ENCODE results near the gene FIP1L1.
"Not testable (repeated sequence)": the region's sequence is repeated elsewhere in the genome, so short reads cannot be mapped to it uniquely, and the experiment has no call there.

Gene FIP1L1

DNA sequence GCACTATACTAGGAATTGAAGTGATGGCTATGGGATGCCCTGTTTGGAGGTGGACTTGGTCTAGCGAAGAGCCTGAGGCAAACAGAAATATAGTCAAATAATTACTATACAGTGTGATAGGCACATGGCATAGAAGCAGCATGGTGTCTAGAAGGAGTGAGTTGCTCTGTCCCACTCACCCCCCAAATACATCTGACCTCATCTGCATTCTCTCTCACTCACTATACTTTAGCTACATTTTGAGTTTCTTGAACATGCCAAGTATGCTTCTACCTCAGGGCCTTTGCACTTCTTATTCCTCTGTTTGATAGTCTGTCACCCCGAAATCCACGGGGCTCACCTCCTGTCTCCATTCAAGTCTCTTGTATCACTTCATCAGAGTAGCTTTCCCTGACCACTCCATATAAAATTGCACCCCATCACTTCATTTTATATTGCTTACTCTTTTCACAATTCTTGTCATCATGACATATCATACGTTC is 2.6 kb upstream of the FIP1L1 start:
- no peak for DNase-seq (ENCODE audit: low read depth in 3 of 3, low spot score in 1 of 3)

DNA sequence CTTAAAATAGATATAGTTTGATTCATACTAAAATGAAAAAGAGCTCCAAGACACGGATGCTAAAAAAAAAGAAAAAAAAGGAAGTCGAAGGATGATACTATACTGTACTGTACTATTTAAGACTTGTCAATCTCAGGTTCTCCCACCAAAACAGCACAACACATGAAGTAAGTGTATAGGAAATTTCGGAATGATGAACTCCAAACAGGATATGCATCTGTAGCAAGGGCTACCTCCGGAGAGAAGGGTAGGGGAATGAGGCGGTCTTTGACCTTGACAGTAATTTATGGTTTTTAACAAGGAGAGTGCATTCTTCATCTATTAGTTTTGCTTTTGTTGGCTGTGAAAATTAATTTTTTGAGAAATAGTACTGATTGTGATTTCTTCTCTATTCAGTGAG is 541 bp upstream of the FIP1L1 start:
- DNase-seq (ENCODE audit: low read depth in 3 of 3, low spot score in 1 of 3): no peak

DNA sequence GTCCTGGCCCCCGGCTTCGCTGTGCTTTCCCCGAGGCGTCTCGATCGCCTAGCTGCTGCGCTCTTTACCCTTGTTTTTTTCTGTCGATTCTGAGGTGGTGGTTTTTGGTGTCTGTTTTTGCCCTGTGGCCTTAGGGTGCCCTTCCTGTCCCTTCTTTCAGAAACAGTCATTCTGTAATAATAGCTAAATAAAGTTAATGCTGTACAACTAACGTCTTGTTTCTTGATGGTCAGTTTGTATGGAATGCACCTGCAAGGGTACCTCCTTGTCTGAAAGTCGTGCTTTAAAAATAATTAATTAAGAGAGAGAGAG is 686 bp downstream of the FIP1L1 start:
- DNase-seq (ENCODE audit: low read depth in 3 of 3, low spot score in 1 of 3): no peak

DNA sequence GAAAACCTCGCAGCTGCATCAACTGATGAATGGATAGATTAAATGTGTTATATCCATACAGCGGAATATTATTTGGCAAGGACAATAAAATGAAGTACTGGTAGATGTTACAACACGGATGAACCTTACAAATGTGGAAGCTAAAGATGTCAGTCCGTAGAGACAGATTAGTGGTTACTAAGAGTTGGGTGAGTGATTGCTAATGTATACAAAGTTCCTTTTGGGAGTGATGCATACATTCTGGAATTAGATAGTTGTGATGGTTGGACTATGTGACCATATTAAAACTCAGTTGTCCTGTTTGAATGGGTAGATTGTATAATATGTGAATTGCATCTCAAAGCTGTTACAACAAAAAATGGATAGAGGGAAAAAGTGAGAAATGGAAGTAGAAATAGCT is 2.8 kb downstream of the FIP1L1 start:
- DNase-seq (ENCODE audit: low read depth in 3 of 3, low spot score in 1 of 3): no peak

DNA sequence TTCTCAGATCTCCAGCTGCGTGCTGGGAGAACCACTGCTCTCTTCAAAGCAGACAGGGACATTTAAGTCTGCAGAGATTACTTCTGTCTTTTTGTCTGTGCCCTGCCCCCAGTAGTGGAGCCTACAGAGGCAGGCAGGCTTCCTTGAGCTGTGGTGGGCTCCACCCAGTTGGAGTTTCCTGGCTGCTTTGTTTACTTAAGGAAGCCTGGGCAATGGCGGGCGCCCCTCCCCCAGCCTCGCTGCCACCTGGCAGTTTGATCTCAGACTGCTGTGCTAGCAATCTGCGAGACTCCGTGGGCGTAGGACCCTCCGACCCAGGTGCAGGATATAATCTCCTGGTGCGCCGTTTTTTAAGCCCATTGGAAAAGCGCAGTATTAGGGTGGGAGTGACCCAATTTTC is 32.0 kb downstream of the FIP1L1 start:
- DNase-seq (ENCODE audit: low read depth in 3 of 3, low spot score in 1 of 3): not testable (repeated sequence)

DNA sequence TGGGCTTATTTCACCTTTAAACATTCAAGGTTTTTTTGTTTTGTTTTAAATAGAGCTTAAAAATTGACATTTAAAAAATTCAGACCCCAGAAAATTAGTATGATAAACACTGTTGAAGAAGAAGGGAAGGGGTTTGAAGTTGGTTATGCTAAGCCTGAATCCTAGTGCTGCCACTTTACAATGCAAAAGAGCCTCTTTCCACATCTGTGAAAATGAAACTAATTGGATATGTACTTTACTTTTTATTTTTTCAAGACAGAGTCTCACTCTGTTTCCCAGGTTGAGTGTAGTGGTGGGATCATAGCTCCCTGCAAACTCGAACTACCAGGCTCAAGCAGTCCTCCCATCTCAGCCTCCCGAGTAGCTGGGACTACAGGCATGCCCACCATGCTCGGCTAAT is 41.8 kb downstream of the FIP1L1 start:
- DNase-seq (ENCODE audit: low read depth in 3 of 3, low spot score in 1 of 3): no peak

DNA sequence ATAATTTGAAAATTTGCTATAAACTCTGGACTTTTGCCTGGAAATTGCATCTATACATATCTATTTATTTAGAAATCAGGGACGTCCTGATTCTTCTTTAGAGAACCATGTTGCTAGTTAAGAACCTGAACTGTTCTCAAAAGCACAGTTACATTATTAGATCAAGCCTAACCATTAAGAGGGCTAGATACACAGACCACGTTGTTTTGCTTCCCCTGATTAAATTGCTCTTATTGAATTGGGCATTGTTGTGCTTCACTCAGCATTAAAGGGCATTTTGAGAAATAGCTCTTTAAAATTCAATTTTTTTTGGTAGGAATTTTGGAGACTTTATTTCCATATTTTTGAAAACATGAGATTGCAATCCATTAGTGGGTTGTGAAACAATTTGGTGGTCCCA is 44.4 kb downstream of the FIP1L1 start:
- no peak for DNase-seq (ENCODE audit: low read depth in 3 of 3, low spot score in 1 of 3)

DNA sequence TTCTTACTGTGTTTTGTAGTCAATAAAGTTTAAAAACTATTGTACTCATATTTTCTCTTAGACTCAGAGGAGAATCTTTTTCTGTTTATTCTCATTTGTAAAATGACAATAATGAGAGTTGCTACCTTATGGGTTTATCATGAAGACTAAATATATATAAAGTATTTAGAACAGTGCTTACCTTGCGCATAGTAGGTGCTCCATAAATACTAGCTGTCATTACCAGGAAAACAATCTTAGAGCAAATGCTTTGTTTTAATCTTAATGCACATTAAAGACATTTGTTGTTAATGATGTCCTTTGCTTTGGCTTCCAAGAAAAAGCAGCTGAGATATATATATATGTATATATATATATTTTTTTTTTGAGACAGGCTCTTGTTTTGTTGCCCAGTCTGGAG is 44.9 kb downstream of the FIP1L1 start:
- no peak for DNase-seq (ENCODE audit: low read depth in 3 of 3, low spot score in 1 of 3)

DNA sequence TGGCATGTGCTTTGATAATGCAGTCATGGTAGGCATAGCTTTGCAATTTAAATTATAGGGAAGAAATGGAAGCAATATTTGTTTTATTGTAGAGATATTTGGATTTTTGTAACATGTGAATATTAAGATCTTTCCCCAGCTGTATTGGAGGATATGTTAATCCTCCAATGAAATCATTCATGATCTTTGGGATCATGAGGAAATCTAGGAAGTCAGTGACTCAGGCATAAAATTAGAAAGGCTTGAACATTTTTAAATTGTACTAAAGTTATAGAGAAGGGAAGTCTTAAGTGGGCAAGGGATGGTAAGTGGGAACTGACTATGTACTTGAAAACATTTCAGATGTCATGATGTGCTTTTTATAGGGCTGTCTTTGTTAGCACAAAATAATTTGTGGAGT is 46.8 kb downstream of the FIP1L1 start:
- no peak for DNase-seq (ENCODE audit: low read depth in 3 of 3, low spot score in 1 of 3)

DNA sequence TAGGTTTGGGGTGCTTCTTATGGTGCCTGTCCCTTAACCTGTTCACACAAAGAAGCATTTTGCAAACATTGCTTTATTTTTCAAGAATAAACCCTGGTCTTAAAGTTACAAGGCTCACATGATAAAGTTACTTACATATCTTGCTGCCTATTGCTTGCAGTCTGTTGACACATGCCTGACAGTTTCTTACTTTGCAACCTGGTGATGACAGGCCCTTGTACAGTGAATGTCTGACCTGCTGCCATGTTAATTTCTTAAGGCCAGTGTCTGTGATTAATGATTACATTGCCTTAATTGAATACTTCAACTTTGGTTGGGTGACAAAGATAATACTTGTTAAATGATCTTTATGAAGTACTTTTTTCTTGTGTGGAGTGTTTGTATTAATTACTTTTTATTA is 49.9 kb downstream of the FIP1L1 start:
- no peak for DNase-seq (ENCODE audit: low read depth in 3 of 3, low spot score in 1 of 3)

DNA sequence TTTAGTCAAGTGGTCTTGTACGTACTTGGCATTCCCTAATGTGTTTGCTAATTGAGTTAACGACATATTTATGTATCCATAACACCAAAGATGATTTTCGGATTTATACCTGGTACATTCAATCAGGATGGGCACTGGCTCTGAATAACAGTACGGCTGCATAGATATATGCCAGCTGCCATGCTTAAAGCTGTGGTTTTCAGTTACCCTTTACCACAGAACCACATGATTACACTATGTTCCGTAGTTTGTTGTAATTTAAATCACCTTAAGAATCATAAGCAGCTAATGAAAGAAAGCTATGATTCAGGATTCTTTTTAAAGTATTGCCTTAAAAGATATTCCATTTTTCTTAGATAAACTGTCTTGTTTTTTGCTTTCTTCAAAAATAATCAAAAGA is 53.6 kb downstream of the FIP1L1 start:
- DNase-seq (ENCODE audit: low read depth in 3 of 3, low spot score in 1 of 3): no peak

DNA sequence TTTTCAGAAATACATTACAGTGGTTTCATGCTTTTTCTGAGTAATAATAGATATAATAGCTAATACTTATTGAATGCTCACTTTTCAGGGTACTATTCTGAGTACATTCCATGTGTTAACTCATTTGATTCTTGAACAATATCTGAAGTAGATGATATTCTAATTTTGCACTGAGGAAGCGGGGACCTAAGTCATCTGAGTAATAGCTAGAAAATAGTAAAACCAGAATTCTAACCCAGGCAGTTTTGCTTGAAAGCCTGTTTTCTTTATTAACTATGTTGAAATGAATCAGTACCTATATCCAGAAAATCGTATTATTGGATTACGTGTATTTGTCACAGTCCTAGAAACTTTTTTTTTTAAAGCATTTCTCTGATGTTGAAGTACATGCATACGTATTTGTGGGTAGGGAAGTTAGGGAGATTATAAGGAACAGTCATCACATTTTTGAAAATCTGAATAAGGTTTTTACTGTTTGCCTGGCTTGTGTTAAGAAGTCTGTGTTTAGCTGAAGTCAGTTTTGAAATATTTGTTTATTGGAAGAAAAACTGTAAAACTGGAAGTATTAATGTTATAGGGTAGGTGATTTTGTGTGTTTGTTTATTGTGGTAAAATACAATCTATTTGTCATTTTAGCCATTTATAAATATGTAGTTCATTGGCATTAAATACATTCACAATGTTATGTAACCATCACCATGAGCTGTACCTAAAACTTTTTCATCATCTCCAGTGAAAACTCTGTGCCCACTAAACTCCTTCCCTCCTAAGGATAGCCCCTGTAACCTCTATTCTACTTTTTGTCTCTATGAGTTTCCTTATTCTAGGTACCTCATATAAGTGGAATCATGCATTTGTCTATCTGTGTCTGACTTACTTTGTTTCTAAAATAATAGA is 55.3 kb downstream of the FIP1L1 start:
- DNase-seq (ENCODE audit: low read depth in 3 of 3, low spot score in 1 of 3): no peak

DNA sequence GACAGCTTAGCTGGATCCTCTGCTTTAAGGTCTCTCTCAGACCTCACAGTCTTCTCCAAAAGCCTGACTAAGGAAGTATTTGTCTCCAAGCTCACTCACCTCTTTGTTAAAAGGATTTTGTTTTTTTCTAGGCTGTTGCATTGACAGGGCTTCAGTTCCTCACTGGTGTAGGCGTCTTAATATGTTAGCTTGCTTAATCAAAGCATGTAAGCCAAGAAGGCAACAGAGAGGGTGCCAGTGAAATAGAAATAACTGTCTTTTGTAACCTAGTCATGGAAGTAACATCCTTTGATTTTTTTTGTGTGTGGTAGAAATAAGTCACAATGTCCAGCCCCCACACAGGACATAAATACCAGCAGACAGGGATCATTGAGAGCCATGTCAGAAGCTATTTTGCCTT is 58.8 kb downstream of the FIP1L1 start:
- DNase-seq (ENCODE audit: low read depth in 3 of 3, low spot score in 1 of 3): no peak

DNA sequence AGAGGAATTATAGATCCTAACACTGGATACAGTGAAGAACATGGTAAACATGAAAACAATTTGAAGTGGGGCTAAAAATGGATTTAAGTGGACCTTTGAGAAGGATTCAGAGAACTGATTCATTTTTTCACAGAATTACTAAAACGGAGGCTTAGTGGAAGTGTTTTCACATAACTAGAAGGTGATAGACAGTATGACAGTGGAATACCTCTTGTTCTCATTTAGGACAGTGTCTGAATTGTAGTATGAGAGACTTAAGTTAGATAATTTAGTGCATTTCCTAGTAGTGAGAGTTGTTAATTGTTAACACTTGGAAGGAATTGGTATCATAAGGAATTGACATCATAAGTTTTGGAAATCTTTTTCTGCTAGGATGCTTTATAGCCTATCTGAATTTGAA is 64.1 kb downstream of the FIP1L1 start:
- DNase-seq (ENCODE audit: low read depth in 3 of 3, low spot score in 1 of 3): no peak

DNA sequence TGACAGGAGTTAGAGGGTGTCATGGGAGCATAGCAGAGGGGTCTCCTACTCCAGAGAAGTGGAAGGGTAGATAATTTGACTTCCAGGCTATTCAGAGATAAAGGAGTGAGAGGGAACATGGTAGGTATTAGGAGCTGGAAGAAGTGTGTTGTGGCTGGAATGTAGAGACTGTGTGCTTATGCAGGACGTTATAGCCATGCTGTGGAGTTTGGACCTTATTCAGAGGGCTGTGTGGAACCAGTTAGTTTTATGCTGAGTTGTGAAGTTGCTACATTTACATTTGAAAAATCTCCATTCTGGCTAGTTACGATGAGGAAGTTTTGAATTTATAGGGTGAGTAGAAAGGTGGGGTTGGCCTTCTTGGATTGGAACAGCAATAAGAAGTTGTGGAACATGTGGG is 67.5 kb downstream of the FIP1L1 start:
- DNase-seq (ENCODE audit: low read depth in 3 of 3, low spot score in 1 of 3): no peak

DNA sequence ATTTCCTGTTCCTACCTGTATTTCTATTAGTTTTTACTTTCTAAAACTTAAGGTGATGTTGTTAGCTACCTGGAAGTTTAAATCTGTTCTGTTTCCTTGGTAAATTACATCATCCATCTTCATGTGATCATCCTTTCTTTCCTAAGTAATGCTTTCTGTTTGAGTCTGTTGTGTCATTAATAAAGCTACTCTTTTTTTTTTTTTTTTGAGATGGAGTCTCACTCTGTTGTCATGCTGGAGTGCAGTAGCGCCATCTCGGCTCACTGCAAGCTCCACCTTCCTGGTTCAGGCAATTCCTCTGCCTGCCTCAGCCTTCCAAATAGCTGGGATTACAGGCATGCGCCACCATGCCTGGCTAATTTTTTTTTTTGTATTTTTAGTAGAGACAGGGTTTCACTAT is 73.3 kb downstream of the FIP1L1 start:
- no peak for DNase-seq (ENCODE audit: low read depth in 3 of 3, low spot score in 1 of 3)

DNA sequence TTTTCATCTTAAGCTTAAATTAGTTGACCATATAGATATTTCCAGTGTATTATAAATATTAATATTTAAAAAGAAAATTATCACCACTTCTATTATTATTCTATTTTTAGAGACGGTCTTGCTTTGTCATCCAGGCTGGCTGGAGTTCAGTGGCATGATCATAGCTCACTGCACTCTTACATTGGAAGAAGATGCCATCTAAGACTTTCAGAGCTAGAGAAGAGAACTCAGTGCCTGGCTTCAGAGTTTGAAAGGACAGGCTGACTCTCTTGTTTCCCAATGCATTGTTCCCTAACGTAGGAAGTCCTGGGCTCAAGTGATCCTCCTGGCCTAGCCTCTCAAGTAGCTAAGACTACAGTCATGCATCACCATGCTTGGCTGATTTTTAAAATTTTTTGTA is 75.9 kb downstream of the FIP1L1 start:
- no peak for DNase-seq (ENCODE audit: low read depth in 3 of 3, low spot score in 1 of 3)

DNA sequence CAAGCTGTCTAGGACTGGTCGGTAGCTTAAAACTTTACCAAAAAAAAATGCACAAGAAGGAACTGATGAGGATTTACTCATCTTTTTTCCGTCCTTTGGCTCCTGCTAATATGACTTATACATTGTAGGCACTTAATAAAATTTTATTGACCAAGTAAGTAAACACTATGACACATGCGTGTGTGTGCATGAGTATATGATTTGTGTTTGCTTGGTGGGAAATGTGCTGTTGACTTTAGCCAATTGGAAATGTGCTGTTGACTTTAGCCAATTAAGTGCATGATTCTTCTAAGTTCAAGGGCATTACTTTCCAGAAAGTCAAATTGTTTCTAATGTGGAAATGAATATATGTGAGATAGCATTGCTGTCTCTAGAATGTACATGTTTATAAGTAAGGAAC is 78.3 kb downstream of the FIP1L1 start:
- no peak for DNase-seq (ENCODE audit: low read depth in 3 of 3, low spot score in 1 of 3)

DNA sequence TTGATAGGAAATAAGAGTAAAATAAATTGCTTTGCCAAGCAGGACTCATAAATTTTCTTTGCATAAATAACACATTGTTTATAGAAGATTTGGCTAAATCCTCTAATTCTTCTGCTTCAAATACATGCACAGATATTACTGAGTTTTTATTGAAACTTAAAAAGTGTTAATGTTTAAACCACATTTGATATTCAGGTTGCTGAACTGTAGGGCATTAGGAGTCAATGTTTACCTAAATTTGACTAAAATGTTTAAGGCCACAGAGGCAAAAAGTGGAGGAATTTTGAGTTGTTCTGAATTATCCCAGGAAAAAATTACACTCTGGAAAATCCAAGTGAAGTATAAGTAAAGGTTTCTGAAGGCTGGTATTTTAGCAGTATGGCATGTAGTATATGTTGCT is 78.7 kb downstream of the FIP1L1 start:
- DNase-seq (ENCODE audit: low read depth in 3 of 3, low spot score in 1 of 3): no peak

DNA sequence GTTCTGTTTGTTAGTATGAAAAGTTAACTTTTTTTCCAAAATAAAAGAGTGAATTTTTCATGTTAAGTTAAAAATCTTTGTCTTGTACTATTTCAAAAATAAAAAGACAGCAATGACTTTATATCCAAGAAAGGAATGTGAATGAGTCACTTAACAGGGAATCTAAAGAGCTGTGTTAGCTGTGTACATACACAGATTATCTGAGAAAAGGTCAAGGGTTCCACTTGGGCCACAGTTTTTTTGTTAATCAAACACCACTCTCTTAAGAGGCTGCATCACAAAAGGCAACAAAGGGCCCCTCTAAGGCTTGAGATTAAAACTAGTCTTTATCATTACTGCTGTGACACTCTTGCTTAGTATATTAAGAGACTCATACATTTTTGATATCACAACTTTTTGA is 82.1 kb downstream of the FIP1L1 start:
- DNase-seq (ENCODE audit: low read depth in 3 of 3, low spot score in 1 of 3): no peak

DNA sequence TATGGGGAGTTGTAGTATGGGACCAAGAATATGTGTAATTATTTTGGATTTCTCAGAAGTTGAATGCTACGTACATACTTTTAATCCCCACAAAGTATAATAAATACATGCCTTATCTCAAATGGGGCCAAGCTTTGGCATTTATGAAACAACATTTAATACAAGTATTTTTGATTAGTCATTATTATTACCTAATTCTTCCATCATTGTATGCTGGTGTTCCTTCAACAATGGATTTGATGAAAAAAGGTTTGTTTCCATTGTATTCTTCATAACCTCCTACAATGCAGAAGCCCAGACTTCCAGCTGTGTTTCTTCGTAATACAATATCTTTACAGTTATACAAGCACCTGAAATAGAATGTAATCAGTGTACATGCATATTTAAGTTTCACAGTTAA is 83.8 kb downstream of the FIP1L1 start:
- DNase-seq (ENCODE audit: low read depth in 3 of 3, low spot score in 1 of 3): no peak

DNA sequence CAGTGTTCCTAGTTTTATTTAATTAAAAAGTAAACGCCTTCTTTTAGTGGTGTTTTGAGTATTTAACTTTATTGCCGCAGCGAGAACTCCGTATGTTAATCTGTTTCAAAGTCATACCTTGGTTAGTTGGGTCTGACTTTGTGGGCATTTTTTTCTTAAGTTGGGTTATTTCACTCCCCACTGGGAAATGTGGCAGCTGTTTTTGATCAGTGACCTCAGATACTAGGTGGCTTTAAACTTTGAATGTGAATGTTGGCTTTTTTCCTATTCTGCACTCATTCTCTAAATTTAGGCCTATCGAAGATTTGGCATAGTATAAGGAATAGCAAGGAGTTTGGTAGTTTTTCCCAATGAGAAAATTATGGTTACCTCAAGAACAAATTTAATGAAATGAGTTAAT is 85.9 kb downstream of the FIP1L1 start:
- no peak for DNase-seq (ENCODE audit: low read depth in 3 of 3, low spot score in 1 of 3)

DNA sequence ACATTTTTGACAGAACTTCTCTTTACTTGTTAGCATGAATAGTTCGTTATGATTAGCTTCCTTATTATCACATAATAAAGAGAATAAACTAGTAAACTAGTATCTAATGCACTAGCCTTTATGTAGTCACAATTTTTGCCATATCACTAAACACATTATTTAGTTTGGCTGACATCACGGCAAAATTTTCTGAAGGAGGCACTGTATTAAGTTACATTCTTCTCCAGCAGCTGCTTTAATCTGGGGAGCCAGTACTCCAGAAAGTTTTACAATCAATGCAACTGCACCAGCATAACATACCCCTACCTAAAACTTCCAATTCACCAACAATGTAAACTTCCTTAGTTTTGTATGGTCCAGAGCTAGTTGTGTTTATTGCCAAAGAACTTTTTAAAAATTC is 87.8 kb downstream of the FIP1L1 start:
- DNase-seq (ENCODE audit: low read depth in 3 of 3, low spot score in 1 of 3): no peak

Data from stimulated activated CD4-positive, alpha-beta T cell treated with anti-CD3 and anti-CD28 coated beads, TNF-alpha, amount 100 ng/mL, for 1 hour (primary cell).